ENCODE data around the gene FOXN3.

GRCh38 chr14:89201645-89202044 is 215.4 kb downstream of the FOXN3 start:
- TF ChIP-seq CTCF (IDR thresholded peaks at IDR 0.05) (no peak), EP300 (IDR thresholded peaks at IDR 0.05) (no peak), POLR2A (IDR thresholded peaks at IDR 0.05) (no peak)

Measured in ovary (tissue), 3 donors.